Breast epithelium (tissue), 3 donors: ENCODE results near the gene FERMT1.
"Not testable (repeated sequence)": the region's sequence is repeated elsewhere in the genome, so short reads cannot be mapped to it uniquely, and the experiment has no call there.

ENCODE experiments used
- POLR2A ChIP-seq: fragments of 450-650 bp; IDR thresholded peaks from one replicate; pipeline ENCODE4 v1.6.1; 2016; ENCODE audit warnings: antibody characterized with exemption, mild to moderate bottlenecking, moderate library complexity
- TF ChIP-seq, protein P1 (sequence below), 3 donors: fragments of 450-650 bp; IDR thresholded peaks; one replicate each; pipeline ENCODE4 v1.5.1; 2016 to 2017; ENCODE audit warnings: antibody characterized with exemption in 3 of 3, mild to moderate bottlenecking in 3 of 3, moderate library complexity in 3 of 3

- TF ChIP-seq, protein P1, sequence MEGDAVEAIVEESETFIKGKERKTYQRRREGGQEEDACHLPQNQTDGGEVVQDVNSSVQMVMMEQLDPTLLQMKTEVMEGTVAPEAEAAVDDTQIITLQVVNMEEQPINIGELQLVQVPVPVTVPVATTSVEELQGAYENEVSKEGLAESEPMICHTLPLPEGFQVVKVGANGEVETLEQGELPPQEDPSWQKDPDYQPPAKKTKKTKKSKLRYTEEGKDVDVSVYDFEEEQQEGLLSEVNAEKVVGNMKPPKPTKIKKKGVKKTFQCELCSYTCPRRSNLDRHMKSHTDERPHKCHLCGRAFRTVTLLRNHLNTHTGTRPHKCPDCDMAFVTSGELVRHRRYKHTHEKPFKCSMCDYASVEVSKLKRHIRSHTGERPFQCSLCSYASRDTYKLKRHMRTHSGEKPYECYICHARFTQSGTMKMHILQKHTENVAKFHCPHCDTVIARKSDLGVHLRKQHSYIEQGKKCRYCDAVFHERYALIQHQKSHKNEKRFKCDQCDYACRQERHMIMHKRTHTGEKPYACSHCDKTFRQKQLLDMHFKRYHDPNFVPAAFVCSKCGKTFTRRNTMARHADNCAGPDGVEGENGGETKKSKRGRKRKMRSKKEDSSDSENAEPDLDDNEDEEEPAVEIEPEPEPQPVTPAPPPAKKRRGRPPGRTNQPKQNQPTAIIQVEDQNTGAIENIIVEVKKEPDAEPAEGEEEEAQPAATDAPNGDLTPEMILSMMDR (IDR thresholded peaks at IDR 0.05) = not testable (repeated sequence)
- TF ChIP-seq POLR2A = not testable (repeated sequence)
These were observed 9.9 kb downstream of the FERMT1 start for GRCh38 chr20:6112965-6113364.
